Measurements from ENCODE around the gene KLHL2.

- TF ChIP-seq CTCF (conservative IDR thresholded peaks at IDR 0.05; ENCODE audit: low read depth in 2 of 2): no peak; a peak in 2 of 4 replicates
- TF ChIP-seq CREB1 (CRISPR knock-in tag; IDR thresholded peaks at IDR 0.05; ENCODE audit: low read depth): no peak
- TF ChIP-seq REST (IDR thresholded peaks at IDR 0.05; ENCODE audit: unreplicated experiment): no peak
- TF ChIP-seq POLR2AphosphoS5 (IDR thresholded peaks at IDR 0.05; ENCODE audit: low read depth): no peak
- no peak for TF ChIP-seq EZH2 (IDR thresholded peaks at IDR 0.05; ENCODE audit: low read depth, unreplicated experiment)
- TF ChIP-seq EZH2phosphoT487 (IDR thresholded peaks at IDR 0.05; ENCODE audit: unreplicated experiment): no peak
- TF ChIP-seq STAT1 (IDR thresholded peaks at IDR 0.05; ENCODE audit: unreplicated experiment): no peak
- TF ChIP-seq NANOG (IDR thresholded peaks at IDR 0.05; ENCODE audit: borderline replicate concordance): no peak
- no peak for TF ChIP-seq ZNF114 (CRISPR knock-in tag; IDR thresholded peaks at IDR 0.05)
- TF ChIP-seq JUNB (IDR thresholded peaks at IDR 0.05; ENCODE audit: unreplicated experiment): no peak
- no peak for TF ChIP-seq ZNF331 (CRISPR knock-in tag; IDR thresholded peaks at IDR 0.05; ENCODE audit: low read depth)
Observed at GRCh38 chr4:165331359-165331758, 124.0 kb downstream of the KLHL2 start.

All from GM23338 (cell line).